Ammon's horn (tissue), 1 donor: ENCODE measurements around the gene FHAD1.

Experiments used
- DNase-seq: peaks from one replicate; pipeline ENCODE4 v3.0.0-alpha.2; 2016; ENCODE audit warnings: low spot score

The FHAD1 gene

DNA sequence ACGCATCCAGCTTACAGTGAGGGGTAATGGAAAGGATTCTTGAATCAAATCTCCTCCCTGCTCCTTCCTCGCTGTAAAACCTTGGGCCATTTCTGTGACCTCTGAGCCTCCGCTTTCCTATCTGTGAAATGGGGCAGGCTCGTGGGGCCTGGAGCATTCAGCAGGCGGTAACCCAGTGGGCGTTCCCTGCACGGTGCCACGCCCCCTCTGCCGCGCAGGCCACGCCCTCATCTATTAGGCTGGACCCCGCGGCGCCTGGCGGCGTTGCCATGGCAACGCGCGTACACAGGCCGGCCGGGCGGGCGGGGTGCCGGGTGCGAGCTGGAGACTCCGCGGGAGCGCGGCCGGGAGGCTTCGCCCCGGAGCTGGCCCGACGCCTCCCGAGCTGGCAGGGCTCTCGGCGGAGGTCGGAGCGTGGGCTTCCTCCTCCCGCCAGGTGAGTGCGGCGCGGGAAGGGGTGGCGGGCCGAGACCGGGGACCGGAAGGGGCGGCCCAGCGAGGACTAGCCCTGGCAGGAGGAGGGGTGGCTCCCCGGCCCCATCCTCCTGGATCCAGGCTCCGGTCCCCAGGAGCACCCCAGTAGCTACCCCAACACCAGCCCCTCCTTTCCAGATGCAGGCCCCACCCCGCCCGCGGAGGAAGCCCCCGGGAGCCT lies at the start of gene FHAD1:
FHAD1 (plus strand) TSS at position 264 of the 655 bp plus-strand sequence. CDS start 4,562 bp downstream, outside the sequence.
- DNase-seq, result no peak

- no peak for DNase-seq
Observed at GRCh38 chr1:15197591-15198447, 49.2 kb upstream of the FHAD1 start.

DNA sequence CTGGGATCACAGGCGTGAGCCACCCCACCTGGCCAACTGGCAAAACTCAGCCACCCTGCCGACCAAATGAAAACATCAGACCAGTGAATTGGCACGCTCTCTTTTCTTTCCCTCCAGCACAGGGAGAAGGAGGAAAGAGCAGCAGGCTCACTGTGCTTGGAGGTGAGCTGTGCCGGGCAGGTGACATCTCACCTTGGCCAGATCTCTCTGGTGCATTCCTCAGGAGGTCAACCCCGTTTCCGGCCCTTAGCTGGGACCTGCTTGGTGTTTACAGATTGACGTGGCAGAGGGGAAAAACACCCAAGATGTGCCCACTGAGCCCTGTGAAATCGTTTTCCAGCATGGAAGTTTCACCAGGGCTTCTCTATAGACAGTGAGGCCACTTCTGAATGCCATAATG lies 48.3 kb upstream of the FHAD1 start:
- DNase-seq, result no peak

DNA sequence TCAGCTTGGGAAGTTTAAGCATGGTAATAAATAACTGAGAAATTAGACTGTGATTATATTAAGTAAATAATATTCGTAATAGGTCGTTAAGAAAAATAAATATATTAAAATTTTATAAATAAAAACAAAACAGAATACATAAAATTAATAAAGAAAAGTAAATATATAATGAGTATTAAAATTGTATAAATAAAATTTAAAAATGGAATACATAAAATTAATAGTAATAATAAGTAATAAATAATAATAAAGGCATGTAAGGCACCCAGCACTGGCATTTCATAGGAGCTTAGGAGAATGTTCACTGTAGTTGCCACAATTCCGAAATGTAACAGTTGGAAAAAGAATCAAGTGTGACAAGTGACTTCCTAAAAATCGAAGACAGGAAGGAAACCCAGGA lies 45.8 kb upstream of the FHAD1 start:
- no peak for DNase-seq

DNA sequence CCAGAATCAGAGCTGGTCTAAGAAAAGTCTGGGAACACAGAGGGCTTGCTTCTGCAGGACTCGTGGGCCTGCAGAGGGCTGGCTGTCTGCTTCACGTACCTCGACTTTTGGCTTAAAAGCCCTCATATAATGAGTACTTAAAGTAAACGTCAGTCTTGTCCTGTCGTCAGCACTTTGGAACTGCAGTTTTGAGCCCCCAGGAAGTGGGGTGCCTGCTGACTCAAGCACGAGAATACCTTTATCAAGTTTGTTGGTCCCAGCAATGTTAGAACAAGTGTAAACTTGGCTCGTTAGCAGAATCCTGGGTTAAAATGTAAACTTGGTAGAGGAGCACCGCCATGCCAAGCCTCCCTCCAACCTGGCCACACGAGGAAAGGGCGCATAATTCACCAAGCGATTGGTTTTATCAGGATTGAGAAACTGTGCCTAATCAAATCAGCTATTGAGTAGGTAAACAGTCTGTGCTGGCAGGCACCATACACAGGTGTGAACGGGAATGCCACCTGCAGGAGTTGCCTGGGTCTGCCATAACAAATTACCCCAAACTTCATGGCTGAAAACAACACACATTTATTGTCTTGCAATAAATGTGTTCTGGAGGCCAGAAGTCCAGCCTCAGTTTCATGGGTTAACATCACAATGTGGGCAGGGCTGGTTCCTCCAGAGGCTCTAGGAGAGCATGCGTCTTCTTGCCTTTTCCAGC lies 45.0 kb upstream of the FHAD1 start:
- DNase-seq, result no peak

DNA sequence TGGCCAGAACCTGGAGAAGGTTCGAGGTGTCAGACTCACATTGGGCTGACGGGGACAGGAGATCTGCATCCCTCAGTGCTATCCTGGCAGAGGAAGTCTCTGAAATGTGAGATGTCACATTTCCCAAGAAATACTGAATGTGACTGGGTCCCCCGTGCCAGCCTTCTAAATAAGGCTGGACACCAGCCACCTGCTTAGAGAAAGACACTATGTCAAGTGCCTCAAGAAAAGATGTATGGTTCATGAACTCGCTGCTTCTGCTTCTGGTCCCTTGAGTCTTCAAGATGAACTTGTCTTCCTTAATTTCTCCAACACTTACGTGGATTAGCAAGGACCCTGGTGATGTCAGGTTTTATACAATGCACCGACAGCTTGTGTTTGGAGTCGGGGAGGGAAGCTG lies 42.1 kb upstream of the FHAD1 start:
- DNase-seq, result no peak

- no peak for DNase-seq
Observed at GRCh38 chr1:15205586-15206346, 41.3 kb upstream of the FHAD1 start.

- DNase-seq, result no peak
Observed at GRCh38 chr1:15206418-15207030, 40.5 kb upstream of the FHAD1 start.

DNA sequence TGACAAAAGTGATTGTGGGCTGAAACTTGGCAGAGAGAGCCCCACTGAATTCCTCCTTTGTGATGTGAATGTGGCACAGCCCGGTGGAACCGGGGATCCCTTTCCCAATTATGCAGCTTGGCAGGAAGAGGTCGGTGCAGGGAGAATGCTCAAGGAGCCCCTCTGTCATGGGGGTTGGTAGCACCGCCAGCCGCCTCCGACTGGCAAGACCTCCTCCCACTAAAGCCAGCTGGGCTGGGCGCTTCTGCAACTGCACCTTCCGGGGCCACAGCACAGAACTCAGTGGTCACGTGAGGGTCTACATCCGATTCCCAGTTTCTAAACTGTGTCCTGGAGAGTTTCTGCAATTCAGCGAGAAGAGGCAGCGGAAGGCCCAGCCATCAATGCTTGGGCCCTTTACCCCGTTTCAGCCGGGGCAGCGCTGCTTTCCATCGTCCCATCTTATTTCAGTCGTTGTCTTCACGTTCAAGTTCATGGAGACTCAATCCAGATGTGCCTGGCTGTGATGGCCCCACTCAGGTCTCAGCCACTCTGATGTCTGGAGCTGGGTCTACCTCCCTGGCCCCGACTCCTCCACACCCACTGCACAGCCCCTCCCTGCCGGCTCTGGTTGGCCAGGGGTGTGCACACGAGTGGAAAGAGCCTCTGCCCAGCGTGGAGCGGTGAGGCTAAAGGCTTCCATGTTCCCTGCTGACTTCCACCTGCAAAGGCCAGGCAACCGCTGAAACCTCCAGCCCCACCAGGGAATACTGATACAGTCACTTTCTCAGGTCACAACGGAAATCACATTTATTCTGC lies 39.8 kb upstream of the FHAD1 start:
- peak; percentile 66 for DNase-seq

DNA sequence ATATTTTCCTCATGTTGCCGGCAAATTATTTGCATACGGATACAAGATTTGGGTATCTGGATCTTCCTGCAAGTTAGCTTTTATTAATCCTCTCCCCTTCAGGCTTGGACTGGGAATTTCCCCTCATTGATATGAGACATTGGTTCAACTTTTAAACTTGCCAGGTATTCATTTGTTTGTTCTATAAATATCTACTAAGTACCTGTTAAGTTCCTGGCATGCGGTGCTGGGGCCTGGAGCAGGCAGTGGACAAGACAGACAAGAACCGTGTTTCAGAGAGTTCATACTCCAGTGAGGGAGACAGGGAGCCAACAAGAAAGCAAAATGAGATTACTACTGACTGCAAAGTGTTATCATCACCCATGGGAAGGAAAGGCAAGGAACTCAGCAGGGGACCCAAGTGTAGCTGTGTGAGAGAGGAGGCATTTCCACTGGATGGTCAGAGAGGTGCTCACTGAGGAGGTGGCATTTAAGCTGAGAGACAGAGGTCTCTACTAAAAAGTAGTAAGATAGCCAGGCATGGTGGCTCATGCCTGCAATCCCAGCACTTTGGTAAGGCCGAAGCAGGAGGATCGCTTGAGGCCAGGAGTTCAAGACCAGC lies 39.1 kb upstream of the FHAD1 start:
- no peak for DNase-seq

GRCh38 chr1:15210651-15211375 lies 36.2 kb upstream of the FHAD1 start:
- DNase-seq, result no peak

GRCh38 chr1:15211424-15211823 lies 35.6 kb upstream of the FHAD1 start:
- no peak for DNase-seq

GRCh38 chr1:15212216-15212953 lies 34.6 kb upstream of the FHAD1 start:
- no peak for DNase-seq

DNA sequence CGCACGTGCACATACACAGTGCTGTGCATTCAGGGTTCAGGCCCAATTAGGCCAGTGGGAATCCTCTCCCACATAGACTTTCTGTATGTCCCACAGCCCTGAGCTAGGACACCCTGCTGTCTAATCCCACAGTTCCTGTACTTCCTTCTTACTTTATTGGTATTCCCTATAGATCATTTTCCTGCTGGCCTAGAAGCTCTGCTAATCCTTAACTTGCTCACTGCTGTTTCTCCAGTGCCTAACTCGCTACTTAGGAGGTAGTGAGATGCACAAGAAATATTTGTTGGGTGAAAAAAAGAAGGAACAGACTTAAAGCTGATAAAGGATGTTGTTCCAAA lies 34.1 kb upstream of the FHAD1 start:
- DNase-seq, result no peak

GRCh38 chr1:15213341-15213821 lies 33.6 kb upstream of the FHAD1 start:
- DNase-seq, result no peak

GRCh38 chr1:15214527-15214926 lies 32.5 kb upstream of the FHAD1 start:
- DNase-seq, result no peak

- DNase-seq, result no peak
Observed at GRCh38 chr1:15215116-15215515, 31.9 kb upstream of the FHAD1 start.

DNA sequence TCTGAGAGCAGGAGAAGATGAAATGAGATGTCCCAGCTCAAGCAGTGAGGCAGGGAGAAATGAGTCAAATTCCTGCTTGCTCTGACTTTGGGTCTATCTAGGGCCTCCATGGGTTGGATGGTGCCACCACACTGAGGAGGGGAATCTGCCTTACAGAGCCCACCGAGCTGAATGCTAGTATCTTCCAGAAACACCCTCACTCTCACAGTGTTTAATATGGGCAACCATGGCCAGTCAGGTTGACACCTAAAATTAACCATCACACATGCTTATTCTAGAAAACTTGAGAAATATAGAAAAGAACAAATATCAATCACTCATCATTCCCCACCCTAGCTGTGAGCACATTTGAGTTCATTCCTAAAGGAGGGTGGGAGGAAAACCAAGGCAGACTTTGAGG lies 29.4 kb upstream of the FHAD1 start:
- DNase-seq, result no peak
